Lower lobe of right lung (tissue), 2 donors: Measurements from ENCODE around the gene MARCHF3. TPM values are rescaled to one million over a fixed set of nuclear protein-coding genes. Genes with fewer than 3 reads are reported as not detected.
"Not testable (repeated sequence)": the region's sequence is repeated elsewhere in the genome, so short reads cannot be mapped to it uniquely, and the experiment has no call there.

Experiments used
- ATAC-seq, 2 donors: fragments of 200-7000 bp; cut with Tn5 transposase; one replicate each; pipeline ENCODE4 v1.9.1; 2020 to 2022; ENCODE audit warnings: mild to moderate bottlenecking in 2 of 2, moderate library complexity in 2 of 2
- DNase-seq: peaks from one replicate; pipeline ENCODE4 v3.0.0-alpha.2; 2020
- H3K27ac ChIP-seq: fragments of 200-600 bp; one replicate; pipeline ENCODE4 v1.8.0; 2022
- H3K27me3 ChIP-seq: fragments of 200-600 bp; one replicate; pipeline ENCODE4 v1.8.0; 2022; ENCODE audit warnings: low read depth
- H3K36me3 ChIP-seq: fragments of 200-600 bp; one replicate; pipeline ENCODE4 v1.8.0; 2022; ENCODE audit warnings: mild to moderate bottlenecking
- H3K4me1 ChIP-seq: fragments of 200-600 bp; one replicate; pipeline ENCODE4 v1.8.0; 2022
- H3K4me3 ChIP-seq: fragments of 200-600 bp; one replicate; pipeline ENCODE4 v1.8.0; 2022; ENCODE audit warnings: mild to moderate bottlenecking
- H3K9me3 ChIP-seq: fragments of 200-600 bp; one replicate; pipeline ENCODE4 v1.8.0; 2022
- intact Hi-C: fragments of 100-400 bp; cut with DNase I; formaldehyde crosslinking; loops from one replicate; pipeline ENCODE4 v1.11.0; 2022
- total RNA-seq: library from RNA; stranded (reverse); fragmentation: NEBNext Ultra II Directional; extraction: Animal tissue kit (Norgen Biotek cat#: 25700); gene quantifications from one replicate; pipeline ENCODE4 v1.2.1, GENCODE V29; 2021
- TF ChIP-seq, protein P1 (sequence below): fragments of 200-600 bp; IDR thresholded peaks from one replicate; pipeline ENCODE4 v1.8.0; 2022; ENCODE audit warnings: antibody characterized with exemption, mild to moderate bottlenecking
- donor health status: DM: no; HTN: yes; CAD: no; lungs with severe emphysema.

MARCHF3 gene
- total RNA-seq, 1 donor from 2014 or later, result 14.3 TPM

- H3K9me3 ChIP-seq, result no peaks in the 10 kb centered on the region
- intact Hi-C loops, result no loop called here
- H3K4me3 ChIP-seq, result no peak overlapping the region
- DNase-seq, result no peak
- no peaks in the 10 kb centered on the region for H3K4me1 ChIP-seq
- no peak overlapping the region for H3K27ac ChIP-seq
- TF ChIP-seq, protein P1, sequence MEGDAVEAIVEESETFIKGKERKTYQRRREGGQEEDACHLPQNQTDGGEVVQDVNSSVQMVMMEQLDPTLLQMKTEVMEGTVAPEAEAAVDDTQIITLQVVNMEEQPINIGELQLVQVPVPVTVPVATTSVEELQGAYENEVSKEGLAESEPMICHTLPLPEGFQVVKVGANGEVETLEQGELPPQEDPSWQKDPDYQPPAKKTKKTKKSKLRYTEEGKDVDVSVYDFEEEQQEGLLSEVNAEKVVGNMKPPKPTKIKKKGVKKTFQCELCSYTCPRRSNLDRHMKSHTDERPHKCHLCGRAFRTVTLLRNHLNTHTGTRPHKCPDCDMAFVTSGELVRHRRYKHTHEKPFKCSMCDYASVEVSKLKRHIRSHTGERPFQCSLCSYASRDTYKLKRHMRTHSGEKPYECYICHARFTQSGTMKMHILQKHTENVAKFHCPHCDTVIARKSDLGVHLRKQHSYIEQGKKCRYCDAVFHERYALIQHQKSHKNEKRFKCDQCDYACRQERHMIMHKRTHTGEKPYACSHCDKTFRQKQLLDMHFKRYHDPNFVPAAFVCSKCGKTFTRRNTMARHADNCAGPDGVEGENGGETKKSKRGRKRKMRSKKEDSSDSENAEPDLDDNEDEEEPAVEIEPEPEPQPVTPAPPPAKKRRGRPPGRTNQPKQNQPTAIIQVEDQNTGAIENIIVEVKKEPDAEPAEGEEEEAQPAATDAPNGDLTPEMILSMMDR, result no peak
- no peaks in the 10 kb centered on the region for H3K27me3 ChIP-seq
- ATAC-seq, result no peak
- no peaks in the 10 kb centered on the region for H3K36me3 ChIP-seq
Observed at GRCh38 chr5:126858441-126858840, 171.9 kb downstream of the MARCHF3 start.

- Histone ChIP-seq H3K9me3 (no peaks in the 10 kb centered on the region), H3K4me1 (no peaks in the 10 kb centered on the region), H3K27me3 (no peaks in the 10 kb centered on the region), H3K27ac (no peak overlapping the region), H3K36me3 (no peaks in the 10 kb centered on the region), H3K4me3 (no peak overlapping the region)
- intact Hi-C loops, result no loop called here
- DNase-seq (no peak), ATAC-seq (no peak)
- TF ChIP-seq, protein P1, result no peak
Observed at GRCh38 chr5:126857472-126858410, 172.6 kb downstream of the MARCHF3 start.

- Histone ChIP-seq H3K36me3 (no peaks in the 10 kb centered on the region), H3K27me3 (no peaks in the 10 kb centered on the region), H3K27ac (no peak overlapping the region), H3K4me3 (no peak overlapping the region), H3K9me3 (no peaks in the 10 kb centered on the region), H3K4me1 (peaks cover 13% of the 10 kb centered on the region)
- TF ChIP-seq, protein P1, result no peak
- no peak for DNase-seq
- no peak for ATAC-seq
- intact Hi-C loops, result no loop called here
Observed at GRCh38 chr5:126855266-126855665, 175.1 kb downstream of the MARCHF3 start.

DNA sequence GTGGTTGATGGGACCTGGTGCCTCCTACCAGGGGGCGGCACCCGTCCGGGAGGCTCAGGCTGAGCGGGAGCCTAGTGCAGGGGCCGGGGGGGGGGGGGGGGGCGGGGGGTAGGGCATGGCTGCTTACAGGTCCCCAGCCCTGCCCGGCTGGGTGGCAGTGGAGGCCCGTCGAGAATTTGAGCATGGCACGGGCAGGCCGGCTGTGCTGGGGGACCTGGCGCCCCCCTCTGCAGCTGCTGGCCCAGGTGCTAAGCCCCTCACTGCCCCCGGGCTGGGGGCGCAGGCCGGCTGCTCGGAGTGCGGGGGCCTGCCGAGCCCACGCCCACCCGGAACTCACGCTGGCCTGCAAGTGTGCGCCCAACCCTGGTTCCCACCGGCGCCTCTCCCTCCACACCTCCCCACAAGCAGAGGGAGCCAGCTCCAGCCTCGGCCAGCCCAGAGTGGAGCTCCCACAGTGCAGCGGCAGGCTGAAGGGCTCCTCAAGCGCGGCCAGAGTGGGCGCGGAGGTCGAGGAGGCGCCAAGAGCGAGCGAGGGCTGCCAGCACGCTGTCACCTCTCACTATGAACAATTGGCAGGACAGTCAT lies 175.7 kb downstream of the MARCHF3 start:
- Histone ChIP-seq H3K4me3 (no peak overlapping the region), H3K9me3 (no peaks in the 10 kb centered on the region), H3K36me3 (no peaks in the 10 kb centered on the region), H3K4me1 (peaks cover 13% of the 10 kb centered on the region), H3K27me3 (no peaks in the 10 kb centered on the region), H3K27ac (no peak overlapping the region)
- TF ChIP-seq, protein P1, result no peak
- ATAC-seq, result no peak
- no peak for DNase-seq
- intact Hi-C loops, result no loop called here

- H3K27ac ChIP-seq, H3K9me3 ChIP-seq, DNase-seq, H3K27me3 ChIP-seq, H3K36me3 ChIP-seq, intact Hi-C loops, ATAC-seq, H3K4me3 ChIP-seq: not testable (repeated sequence)
- peaks cover 13% of the 10 kb centered on the region for H3K4me1 ChIP-seq
Observed at GRCh38 chr5:126853541-126854307, 176.6 kb downstream of the MARCHF3 start.
